ENCODE data around the gene PPP1R14C.

- TF ChIP-seq, protein P1, sequence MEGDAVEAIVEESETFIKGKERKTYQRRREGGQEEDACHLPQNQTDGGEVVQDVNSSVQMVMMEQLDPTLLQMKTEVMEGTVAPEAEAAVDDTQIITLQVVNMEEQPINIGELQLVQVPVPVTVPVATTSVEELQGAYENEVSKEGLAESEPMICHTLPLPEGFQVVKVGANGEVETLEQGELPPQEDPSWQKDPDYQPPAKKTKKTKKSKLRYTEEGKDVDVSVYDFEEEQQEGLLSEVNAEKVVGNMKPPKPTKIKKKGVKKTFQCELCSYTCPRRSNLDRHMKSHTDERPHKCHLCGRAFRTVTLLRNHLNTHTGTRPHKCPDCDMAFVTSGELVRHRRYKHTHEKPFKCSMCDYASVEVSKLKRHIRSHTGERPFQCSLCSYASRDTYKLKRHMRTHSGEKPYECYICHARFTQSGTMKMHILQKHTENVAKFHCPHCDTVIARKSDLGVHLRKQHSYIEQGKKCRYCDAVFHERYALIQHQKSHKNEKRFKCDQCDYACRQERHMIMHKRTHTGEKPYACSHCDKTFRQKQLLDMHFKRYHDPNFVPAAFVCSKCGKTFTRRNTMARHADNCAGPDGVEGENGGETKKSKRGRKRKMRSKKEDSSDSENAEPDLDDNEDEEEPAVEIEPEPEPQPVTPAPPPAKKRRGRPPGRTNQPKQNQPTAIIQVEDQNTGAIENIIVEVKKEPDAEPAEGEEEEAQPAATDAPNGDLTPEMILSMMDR (IDR thresholded peaks at IDR 0.05), result no peak
- TF ChIP-seq EZH2phosphoT487 (IDR thresholded peaks at IDR 0.05), result no peak
Measured at GRCh38 chr6:150275489-150275888, 132.6 kb downstream of the PPP1R14C start.

Data from neural progenitor cell (in vitro differentiated cells).